Testis (tissue), 3 donors: Measurements from ENCODE around the gene CD55. TPM values are rescaled to one million over a fixed set of nuclear protein-coding genes. Genes with fewer than 3 reads are reported as not detected.

Source experiments
- DNase-seq: peaks from one replicate; pipeline ENCODE4 v3.0.0-alpha.2; 2019
- H3K27ac ChIP-seq, 2 donors: fragments of 200-600 bp; sonication (generic); one replicate each; pipeline ENCODE4 v1.5.1; 2019
- H3K27me3 ChIP-seq: fragments of 200-600 bp; sonication (generic); one replicate; pipeline ENCODE4 v1.5.1; 2019
- H3K36me3 ChIP-seq: fragments of 200-600 bp; sonication (generic); one replicate; pipeline ENCODE4 v1.5.1; 2017; ENCODE audit warnings: low read depth; ENCODE audit errors: missing control alignments
- H3K4me1 ChIP-seq: fragments of 200-600 bp; sonication (generic); one replicate; pipeline ENCODE4 v1.5.1; 2019
- H3K4me3 ChIP-seq, 2 donors: fragments of 200-600 bp; sonication (generic); one replicate each; pipeline ENCODE4 v1.5.1; 2017 to 2019
- H3K9me3 ChIP-seq: fragments of 200-600 bp; sonication (generic); one replicate; pipeline ENCODE4 v1.5.1; 2017
- CTCF ChIP-seq, 3 experiments: fragments of 450-650 bp in 2 of 3; fragments of 200-600 bp in 1 of 3; sonication (generic) in 1 of 3; IDR thresholded peaks; one replicate each; pipeline ENCODE4 v1.5.1; 2016 to 2019; ENCODE audit warnings: antibody characterized with exemption in 3 of 3, mild to moderate bottlenecking in 2 of 3, moderate library complexity in 1 of 3
- POLR2A ChIP-seq: fragments of 450-650 bp; IDR thresholded peaks from one replicate; pipeline ENCODE4 v1.6.1; 2017; ENCODE audit warnings: antibody characterized with exemption, mild to moderate bottlenecking, moderate library complexity
- WGBS, 2 donors: methylation state at CpG; one replicate each; pipeline ENCODE4 v1.1.5; 2018; 5-methylcytosine and 5-hydroxymethylcytosine counted together
- intact Hi-C: fragments of 100-400 bp; cut with DNase I; formaldehyde crosslinking; loops from one replicate; pipeline ENCODE4 v1.15.1; 2023; ENCODE audit warnings: low total_unique reads
- polyA plus RNA-seq: library from polyadenylated mRNA; stranded (reverse); fragments of 350-450 nt; fragmentation: Illumina TruSeq; extraction: RNeasy Lipid Tissue Mini Kit (QIAGEN cat#74804); gene quantifications from one replicate; pipeline ENCODE4 v1.2.3, GENCODE V29; 2014; ENCODE audit warnings: low read depth, low replicate concordance; ENCODE audit not compliant: insufficient read depth
- total RNA-seq, 2 donors: library from RNA; depleted of rRNA; stranded (reverse); fragments of >200 nt; gene quantifications; one replicate each; pipeline ENCODE4 v1.2.3, GENCODE V29; 2016

Gene CD55
- total and polyA plus RNA-seq, 3 donors from 2014 or later: 38.0 to 60.6 (median 45.7) TPM

- Histone ChIP-seq H3K9me3 (no peaks in the 10 kb centered on the region), H3K4me3 (no peak overlapping the region), H3K36me3 (no peaks in the 10 kb centered on the region), H3K27ac (no peak overlapping the region), H3K4me1 (no peaks in the 10 kb centered on the region), H3K27me3 (no peaks in the 10 kb centered on the region)
- TF ChIP-seq CTCF (IDR thresholded peaks at IDR 0.05) (no peak), POLR2A (no peak)
- no peak for DNase-seq
- intact Hi-C loops: loop anchor here (10.0 kb wide), 1 partner anchor 321 kb away; the partner anchor contains the start of gene C4BPB
Measured at GRCh38 chr1:207405814-207406213, 84.3 kb downstream of the CD55 start.

GRCh38 chr1:207407655-207408260 is 86.3 kb downstream of the CD55 start:
- intact Hi-C loops: loop anchor here (10.0 kb wide), 1 partner anchor 323 kb away; the partner anchor contains the start of gene C4BPB
- Histone ChIP-seq H3K36me3 (no peaks in the 10 kb centered on the region), H3K4me3 (no peak overlapping the region), H3K9me3 (no peaks in the 10 kb centered on the region), H3K4me1 (no peaks in the 10 kb centered on the region), H3K27me3 (no peaks in the 10 kb centered on the region), H3K27ac (no peak overlapping the region)
- 48 to 53% methylated on average over 1 of the region's 1 CpG for WGBS, 2 donors
- no peak for DNase-seq
- TF ChIP-seq CTCF (IDR thresholded peaks at IDR 0.05) (no peak), POLR2A (no peak)

Other genes starting within 250 kb of the CD55 start
- under 1 TPM; 0.63 to 0.87 TPM for gene C4BPB, start 232.8 kb upstream of the CD55 start, total RNA-seq
- 1.6 TPM for gene C4BPB, start 232.8 kb upstream of the CD55 start, polyA plus RNA-seq
- gene C4BPA, start 217.4 kb upstream of the CD55 start, total RNA-seq: under 1 TPM; 0.24 to 0.43 TPM
- gene C4BPA, start 217.4 kb upstream of the CD55 start, polyA plus RNA-seq: 1.0 TPM
- gene CR2, start 132.7 kb downstream of the CD55 start, total RNA-seq: 1 to 10 TPM; 1.3 to 1.5 TPM
- gene CR2, start 132.7 kb downstream of the CD55 start, polyA plus RNA-seq: 0.80 TPM
- gene CR1, start 174.5 kb downstream of the CD55 start, total RNA-seq: 1 to 10 TPM in 1 of 2 donors, under 1 TPM in 1; 0.47 to 3.1 TPM
- 1.4 TPM for gene CR1, start 174.5 kb downstream of the CD55 start, polyA plus RNA-seq